H1 (cell line): Measurements from ENCODE around the gene THADA. TPM values are rescaled to one million over a fixed set of nuclear protein-coding genes. Genes with fewer than 3 reads are reported as not detected.

Experiments used
- CTCF ChIA-PET: fragments of 300-600 bp; sonication (Branson Sonifier 250); formaldehyde crosslinking; loops from one replicate; lab custom pipeline; 2021; ENCODE audit not compliant: partially characterized antibody; lab: Charles Lee
- POLR2A ChIA-PET: fragments of 300-600 bp; sonication (Branson Sonifier 250); formaldehyde crosslinking; loops from one replicate; lab custom pipeline; 2021; ENCODE audit warnings: inconsistent platforms; ENCODE audit not compliant: partially characterized antibody; lab: Charles Lee
- DNase-seq, 2 experiments: peaks; one replicate each; pipeline versions ENCODE4 v3.0.0 to v3.0.0-alpha.2; 2010 to 2022; ENCODE audit warnings: low spot score in 2 of 2, low read depth in 1 of 2, mixed read lengths in 1 of 2
- FAIRE-seq: peaks from 2 replicates; lab custom pipeline; 2011; peaks lifted over from hg19 to GRCh38; lab: Jason Lieb, UNC
- H2AFZ ChIP-seq: 2 replicates; pipeline ENCODE4 v1.8.1; 2012; ENCODE audit warnings: low read length, inconsistent platforms
- H2AK5ac ChIP-seq: 2 replicates; pipeline ENCODE4 v1.6.1; 2013; ENCODE audit warnings: low read depth, low read length
- H2BK120ac ChIP-seq: replicated peaks from 2 replicates; pipeline ENCODE3; 2013; ENCODE audit warnings: low read depth, low read length, inconsistent platforms
- H2BK12ac ChIP-seq: 2 replicates; pipeline ENCODE4 v1.6.1; 2013; ENCODE audit warnings: low read depth, low read length
- H2BK15ac ChIP-seq: 2 replicates; pipeline ENCODE4 v1.6.1; 2013; ENCODE audit warnings: low read length
- H2BK20ac ChIP-seq: 2 replicates; pipeline ENCODE4 v1.6.1; 2013; ENCODE audit warnings: low read length
- H2BK5ac ChIP-seq: 2 replicates; pipeline ENCODE4 v1.6.1; 2013; ENCODE audit warnings: low read depth, low read length
- H3K14ac ChIP-seq: 2 replicates; pipeline ENCODE4 v1.6.1; 2013; ENCODE audit warnings: inconsistent platforms; ENCODE audit not compliant: insufficient read length
- H3K18ac ChIP-seq: 2 replicates; pipeline ENCODE4 v1.6.1; 2013; ENCODE audit warnings: low read length; ENCODE audit errors: extremely low read depth
- H3K23ac ChIP-seq: 2 replicates; pipeline ENCODE4 v1.6.1; 2013; ENCODE audit warnings: inconsistent platforms; ENCODE audit not compliant: insufficient read length
- H3K23me2 ChIP-seq: 2 replicates; pipeline ENCODE4 v1.6.1; 2013; ENCODE audit warnings: low read depth, low read length
- H3K27ac ChIP-seq: 2 replicates; pipeline ENCODE4 v1.6.1; 2011; ENCODE audit warnings: low read depth, low read length, inconsistent platforms
- H3K27me3 ChIP-seq, 4 experiments: replicated peaks in 1 of 4; 1 replicate in 1 of 4; 2 replicates in 3 of 4; pipeline versions ENCODE4 v1.6.1 to v1.8.1; 2011 to 2013; ENCODE audit warnings: low read length in 3 of 4, mild to moderate bottlenecking in 3 of 4, inconsistent platforms in 2 of 4, mixed read lengths in 2 of 4, moderate library complexity in 1 of 4; ENCODE audit not compliant: control insufficient read depth in 3 of 4, insufficient read depth in 3 of 4; ENCODE audit errors: extremely low read depth in 1 of 4
- H3K36me3 ChIP-seq, 4 experiments: 2 replicates each; pipeline versions ENCODE4 v1.6.1 to v1.8.1; 2011 to 2013; ENCODE audit warnings: mild to moderate bottlenecking in 4 of 4, low read length in 3 of 4, moderate library complexity in 2 of 4, control low read depth in 1 of 4, inconsistent platforms in 1 of 4; ENCODE audit not compliant: insufficient read depth in 4 of 4, control insufficient read depth in 2 of 4
- H3K4ac ChIP-seq: replicated peaks from 2 replicates; pipeline ENCODE3; 2013; ENCODE audit warnings: low read length, low read depth, mixed read lengths, inconsistent platforms; ENCODE audit not compliant: insufficient read length
- H3K4me1 ChIP-seq, 4 experiments: replicated peaks in 1 of 4; 1 replicate in 1 of 4; 2 replicates in 3 of 4; pipeline versions ENCODE4 v1.6.1 to v1.8.1; 2011 to 2013; ENCODE audit warnings: low read length in 3 of 4, inconsistent platforms in 2 of 4, mixed read lengths in 1 of 4; ENCODE audit not compliant: insufficient read depth in 4 of 4, control insufficient read depth in 3 of 4
- H3K4me2 ChIP-seq, 2 experiments: 2 replicates each; pipeline versions ENCODE4 v1.6.1 to v1.8.1; 2011 to 2013; ENCODE audit warnings: low read depth in 2 of 2, low read length in 2 of 2, control low read depth in 1 of 2, inconsistent platforms in 1 of 2, mild to moderate bottlenecking in 1 of 2; ENCODE audit not compliant: insufficient read depth in 1 of 2
- H3K4me3 ChIP-seq, 4 experiments: fragments of 200-600, 300-600 bp in 1 of 4; sonication (generic), shearing (Covaris generic), sonication (Bioruptor Twin) in 1 of 4; 2 replicates each; pipeline versions ENCODE4 v1.5.1 to v1.8.1; 2011 to 2016; ENCODE audit warnings: low read length in 4 of 4, low read depth in 3 of 4, control low read depth in 2 of 4, inconsistent platforms in 2 of 4, mild to moderate bottlenecking in 2 of 4, mixed read lengths in 1 of 4, moderate library complexity in 1 of 4; ENCODE audit not compliant: insufficient read depth in 2 of 4; ENCODE audit errors: extremely low read depth in 1 of 4
- H3K56ac ChIP-seq: replicated peaks from 2 replicates; pipeline ENCODE3; 2013; ENCODE audit warnings: low read depth, mild to moderate bottlenecking, mixed read lengths, low read length, inconsistent platforms; ENCODE audit not compliant: insufficient read length
- H3K79me1 ChIP-seq: 2 replicates; pipeline ENCODE4 v1.6.1; 2013; ENCODE audit warnings: low read depth, low read length, control low read depth
- H3K79me2 ChIP-seq, 2 experiments: 2 replicates each; pipeline versions ENCODE4 v1.6.1 to v1.8.1; 2012 to 2013; ENCODE audit warnings: low read length in 2 of 2, mild to moderate bottlenecking in 2 of 2, inconsistent platforms in 1 of 2; ENCODE audit not compliant: insufficient read depth in 2 of 2, control insufficient read depth in 1 of 2
- H3K9ac ChIP-seq, 4 experiments: replicated peaks in 1 of 4; 1 replicate in 1 of 4; 2 replicates in 3 of 4; pipeline versions ENCODE4 v1.6.1 to v1.8.1; 2011 to 2013; ENCODE audit warnings: low read depth in 3 of 4, low read length in 3 of 4, control low read depth in 2 of 4, mild to moderate bottlenecking in 2 of 4, moderate library complexity in 2 of 4, inconsistent platforms in 1 of 4; ENCODE audit errors: extremely low read depth in 1 of 4
- H3K9me3 ChIP-seq, 2 experiments: 2 replicates each; pipeline versions ENCODE4 v1.6.1 to v1.8.1; 2012 to 2013; ENCODE audit warnings: mild to moderate bottlenecking in 2 of 2, moderate library complexity in 2 of 2, control low read depth in 1 of 2, inconsistent platforms in 1 of 2, low read depth in 1 of 2, low read length in 1 of 2, mixed read lengths in 1 of 2; ENCODE audit not compliant: insufficient read depth in 2 of 2
- H4K20me1 ChIP-seq, 2 experiments: replicated peaks in 1 of 2; 2 replicates each; pipeline versions ENCODE3 to v1.8.1; 2011 to 2013; ENCODE audit warnings: inconsistent platforms in 2 of 2, low read length in 2 of 2, mild to moderate bottlenecking in 1 of 2; ENCODE audit not compliant: insufficient read depth in 2 of 2, control insufficient read depth in 1 of 2
- H4K5ac ChIP-seq: 2 replicates; pipeline ENCODE4 v1.6.1; 2013; ENCODE audit warnings: low read length, low read depth, mixed read lengths, inconsistent platforms; ENCODE audit not compliant: insufficient read length
- H4K8ac ChIP-seq: 2 replicates; pipeline ENCODE4 v1.8.0; 2013; ENCODE audit warnings: mild to moderate bottlenecking, moderate library complexity, low read length, inconsistent platforms; ENCODE audit not compliant: insufficient read depth; ENCODE audit errors: extremely low read depth
- H4K91ac ChIP-seq: replicated peaks from 2 replicates; pipeline ENCODE3; 2013; ENCODE audit warnings: low read length, mixed read lengths, inconsistent platforms; ENCODE audit not compliant: insufficient read length
- BRCA1 ChIP-seq: IDR thresholded peaks from 2 replicates; pipeline ENCODE4 v1.6.1; 2012; ENCODE audit warnings: low read depth, low read length, improper control_type of control experiment
- CEBPB ChIP-seq: IDR thresholded peaks from 2 replicates; pipeline ENCODE4 v1.6.1; 2012; ENCODE audit warnings: low read depth, low read length
- CHD2 ChIP-seq: IDR thresholded peaks from 2 replicates; pipeline ENCODE4 v1.6.1; 2012; ENCODE audit warnings: low read length, improper control_type of control experiment
- CREB1 ChIP-seq: IDR thresholded peaks from 2 replicates; pipeline ENCODE4 v1.6.1; 2012; ENCODE audit warnings: inconsistent platforms
- EGR1 ChIP-seq: IDR thresholded peaks from 2 replicates; pipeline ENCODE4 v1.6.1; 2011; ENCODE audit warnings: low read depth, low read length, borderline replicate concordance
- EP300 ChIP-seq, 2 experiments: IDR thresholded peaks; 1 replicate in 1 of 2; 2 replicates in 1 of 2; pipeline ENCODE4 v1.6.1; 2011 to 2012; ENCODE audit warnings: low read depth in 2 of 2, low read length in 2 of 2, mild to moderate bottlenecking in 2 of 2, borderline replicate concordance in 1 of 2, inconsistent platforms in 1 of 2, moderate library complexity in 1 of 2
- GABPA ChIP-seq: IDR thresholded peaks from 2 replicates; pipeline ENCODE4 v1.6.1; 2011; ENCODE audit warnings: mild to moderate bottlenecking, low read length, moderate library complexity, borderline replicate concordance; ENCODE audit not compliant: insufficient read depth
- JUND ChIP-seq: IDR thresholded peaks from 2 replicates; pipeline ENCODE4 v1.6.1; 2011; ENCODE audit warnings: mild to moderate bottlenecking, improper control_type of control experiment, low read length
- KDM1A ChIP-seq: fragments of 200-600, 300-600 bp; sonication (generic); IDR thresholded peaks from 2 replicates; pipeline ENCODE4 v1.7.1; 2016; ENCODE audit warnings: mild to moderate bottlenecking, low read length, borderline replicate concordance
- KDM4A ChIP-seq: IDR thresholded peaks from one replicate; pipeline ENCODE4 v1.7.1; 2012; ENCODE audit warnings: low read depth, mild to moderate bottlenecking, moderate library complexity, low read length, inconsistent platforms; ENCODE audit not compliant: severe bottlenecking
- NANOG ChIP-seq: IDR thresholded peaks from 2 replicates; pipeline ENCODE4 v1.6.1; 2011; ENCODE audit warnings: low read length, low read depth, mild to moderate bottlenecking, inconsistent platforms; ENCODE audit not compliant: insufficient read depth, poor library complexity, severe bottlenecking
- RFX5 ChIP-seq: IDR thresholded peaks from 2 replicates; pipeline ENCODE4 v1.6.1; 2011; ENCODE audit warnings: low read depth, low read length, improper control_type of control experiment, borderline replicate concordance
- RXRA ChIP-seq: IDR thresholded peaks from 2 replicates; pipeline ENCODE4 v1.6.1; 2011; ENCODE audit warnings: low read depth, mild to moderate bottlenecking, low read length, moderate library complexity; ENCODE audit not compliant: insufficient read depth
- SUZ12 ChIP-seq: fragments of 200-600 bp; sonication (generic); IDR thresholded peaks from 2 replicates; pipeline ENCODE4 v1.6.1; 2012; ENCODE audit warnings: mild to moderate bottlenecking, inconsistent platforms, low read length, moderate library complexity, mixed read lengths
- TBP ChIP-seq: IDR thresholded peaks from 2 replicates; pipeline ENCODE4 v1.6.1; 2011; ENCODE audit warnings: low read depth, low read length, improper control_type of control experiment
- YY1 ChIP-seq: IDR thresholded peaks from 2 replicates; pipeline ENCODE4 v1.6.1; 2011; ENCODE audit warnings: low read depth, mild to moderate bottlenecking, low read length
- WGBS, 2 experiments: shearing (Covaris generic) in 1 of 2; methylation state at CpG; one replicate each; pipeline versions ENCODE4 v1.1.6 to v1.1.7; 2013 to 2015; ENCODE audit warnings: low lambda C conversion rate in 2 of 2, mixed read lengths in 2 of 2, inconsistent platforms in 1 of 2, low coverage in 1 of 2, missing lambda C conversion rate in 1 of 2; ENCODE audit not compliant: insufficient replicate concordance in 2 of 2, insufficient coverage in 1 of 2, insufficient read length in 1 of 2; ENCODE audit errors: extremely low coverage in 1 of 2, missing lambda C conversion rate in 1 of 2; 5-methylcytosine and 5-hydroxymethylcytosine counted together
- polyA plus RNA-seq, 7 experiments: library from polyadenylated mRNA; depleted of rRNA in 3 of 7; stranded (reverse) in 5 of 7; unstranded in 2 of 7; fragments of >200 nt in 5 of 7; fragments of 200-250 nt in 2 of 7; gene quantifications; 1 replicate in 5 of 7; 2 replicates in 1 of 7; 4 replicates in 1 of 7; pipeline versions ENCODE4 v1.2.1 to v1.2.3, GENCODE V29; 2011 to 2013; ENCODE audit warnings: missing spikeins in 2 of 7, mixed read lengths in 2 of 7
- total RNA-seq: library from RNA; stranded (reverse); fragmentation: NEBNext Ultra II Directional; extraction: Animal tissue kit (Norgen Biotek cat#: 25700); gene quantifications from 2 replicates; pipeline ENCODE4 v1.2.1, GENCODE V29; 2021

Gene THADA
- total and polyA plus RNA-seq, 2 of the 8 experiments (the other 6 are each of a cell fraction or from before 2014, with no cell fraction given): 22.4 to 26.8 TPM

DNA sequence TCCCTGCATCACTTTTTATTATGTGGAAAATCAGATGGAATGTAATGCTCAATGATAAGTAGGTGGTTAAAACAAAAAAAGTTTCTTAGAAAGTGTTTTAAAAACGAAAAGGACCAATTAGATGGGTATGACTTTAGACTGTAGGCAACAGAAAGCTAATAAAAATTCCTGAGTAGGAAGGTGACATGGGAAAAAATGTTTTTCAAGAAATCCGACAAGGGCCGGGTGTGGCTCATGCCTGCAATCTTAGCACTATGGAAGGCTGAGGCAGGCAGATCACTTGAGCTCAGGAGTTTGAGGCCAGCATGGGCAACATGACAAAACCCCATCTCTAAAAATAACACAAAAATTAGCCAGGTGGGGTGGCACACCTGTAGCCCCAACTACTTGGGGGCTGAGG lies 126.1 kb downstream of the THADA start:
- TF ChIP-seq GABPA (no peak), JUND (no peak), BRCA1 (no peak), SUZ12 (no peak), EGR1 (no peak), NANOG (no peak), YY1 (no peak), EP300 (IDR thresholded peaks at IDR 0.05; ENCODE audit: borderline replicate concordance in 1 of 2, low read depth in 2 of 2, low read length in 2 of 2) (no peak), CEBPB (no peak), TBP (no peak), CREB1 (no peak), RFX5 (no peak), CHD2 (no peak), RXRA (no peak), KDM4A (no peak), KDM1A (no peak)
- TF ChIP-seq, all 59 proteins: peak for 0
- ChIA-PET CTCF (interaction anchor here (0.7 to 1.1 kb wide), 3 partner anchors 15 to 52 kb away, joined by 3 to 4 read pairs (median 3); no protein-coding TSS in a partner anchor), POLR2A (no interaction called here)
- FAIRE-seq (no peak), DNase-seq (no peak)
- H3K4ac ChIP-seq: no peak overlapping the region
- no peaks in the 10 kb centered on the region for H3K23me2 ChIP-seq
- no peaks in the 10 kb centered on the region for H3K36me3 ChIP-seq
- H2AFZ ChIP-seq: no peak overlapping the region
- peaks cover 0 to 1% (median 0%) of the 10 kb centered on the region in 4 experiments; a peak in 1 of 7 replicates for H3K27me3 ChIP-seq
- H4K20me1 ChIP-seq: no peaks in the 10 kb centered on the region
- no peaks in the 10 kb centered on the region for H3K4me1 ChIP-seq
- H3K27ac ChIP-seq: no peak overlapping the region
- H2BK12ac ChIP-seq: no peak overlapping the region
- WGBS, 2 experiments: 80% methylated on average over 3 of the region's 3 CpGs; no CpG with 5 or more reads in 1 of the 2 experiments
- no peak overlapping the region for H3K56ac ChIP-seq
- H2BK20ac ChIP-seq: no peak overlapping the region
- H2AK5ac ChIP-seq: no peak overlapping the region
- no peaks in the 10 kb centered on the region for H3K79me2 ChIP-seq
- no peaks in the 10 kb centered on the region for H3K79me1 ChIP-seq
- no peak overlapping the region for H2BK120ac ChIP-seq
- H2BK15ac ChIP-seq: no peak overlapping the region
- no peaks in the 10 kb centered on the region for H3K9me3 ChIP-seq
- no peak overlapping the region for H2BK5ac ChIP-seq
- H3K9ac ChIP-seq: no peak overlapping the region
- H3K14ac ChIP-seq: no peak overlapping the region
- H4K91ac ChIP-seq: no peak overlapping the region
- no peak overlapping the region for H4K8ac ChIP-seq
- no peak overlapping the region for H3K18ac ChIP-seq
- H3K4me3 ChIP-seq: no peak overlapping the region
- no peak overlapping the region for H4K5ac ChIP-seq
- H3K23ac ChIP-seq: no peak overlapping the region
- no peak overlapping the region for H3K4me2 ChIP-seq
